ENCODE data around the gene PNPLA2.

PNPLA2 gene

GRCh38 chr11:786235-787083 lies 32.3 kb upstream of the PNPLA2 start:
- in situ Hi-C loops (cut with MboI; ENCODE audit: low sequenced_read_pairs) = no loop called here

- in situ Hi-C loops (cut with MboI; ENCODE audit: low sequenced_read_pairs) = no loop called here
Measured at GRCh38 chr11:787084-787675, 31.5 kb upstream of the PNPLA2 start.

- in situ Hi-C loops (cut with MboI; ENCODE audit: low sequenced_read_pairs) = no loop called here
Measured at GRCh38 chr11:788009-788640, 30.6 kb upstream of the PNPLA2 start.

- in situ Hi-C loops (cut with MboI; ENCODE audit: low sequenced_read_pairs) = no loop called here
Measured at GRCh38 chr11:788953-789940, 29.5 kb upstream of the PNPLA2 start.

GRCh38 chr11:789943-790342 lies 28.8 kb upstream of the PNPLA2 start, which contains the start of gene CEND1:
Gene CEND1, minus strand, starts transcription at chr11:790090. Its CDS starts 1,514 bp downstream, at chr11:788576.
- in situ Hi-C loops (cut with MboI; ENCODE audit: low sequenced_read_pairs) = no loop called here

GRCh38 chr11:790721-791564 lies 27.8 kb upstream of the PNPLA2 start:
- in situ Hi-C loops (cut with MboI; ENCODE audit: low sequenced_read_pairs) = no loop called here

GRCh38 chr11:791658-792534 lies 26.8 kb upstream of the PNPLA2 start:
- in situ Hi-C loops (cut with MboI; ENCODE audit: low sequenced_read_pairs) = no loop called here

- in situ Hi-C loops (cut with MboI; ENCODE audit: low sequenced_read_pairs) = no loop called here
Measured at GRCh38 chr11:792535-792821, 26.2 kb upstream of the PNPLA2 start.

GRCh38 chr11:792873-793272 lies 25.8 kb upstream of the PNPLA2 start:
- in situ Hi-C loops (cut with MboI; ENCODE audit: low sequenced_read_pairs) = no loop called here

- in situ Hi-C loops (cut with MboI; ENCODE audit: low sequenced_read_pairs) = no loop called here
Measured at GRCh38 chr11:793556-793955, 25.2 kb upstream of the PNPLA2 start.

GRCh38 chr11:794013-794765 lies 24.5 kb upstream of the PNPLA2 start:
- in situ Hi-C loops (cut with MboI; ENCODE audit: low sequenced_read_pairs) = no loop called here

GRCh38 chr11:794766-795633 lies 23.7 kb upstream of the PNPLA2 start:
- in situ Hi-C loops (cut with MboI; ENCODE audit: low sequenced_read_pairs) = no loop called here

- in situ Hi-C loops (cut with MboI; ENCODE audit: low sequenced_read_pairs) = no loop called here
Measured at GRCh38 chr11:795634-796564, 22.8 kb upstream of the PNPLA2 start.

- in situ Hi-C loops (cut with MboI; ENCODE audit: low sequenced_read_pairs) = no loop called here
Measured at GRCh38 chr11:796565-797295, 22.0 kb upstream of the PNPLA2 start.

GRCh38 chr11:797296-798092 lies 21.2 kb upstream of the PNPLA2 start:
- in situ Hi-C loops (cut with MboI; ENCODE audit: low sequenced_read_pairs) = no loop called here
